ENCODE data around the gene PLXNA2. TPM values are rescaled to one million over a fixed set of nuclear protein-coding genes. Genes with fewer than 3 reads are reported as not detected.
A peak's percentile ranks its signal among the peaks of the same experiment; 100 is the strongest.

PLXNA2 gene
- total RNA-seq, 4 donors from 2014 or later: 17.2 to 29.7 (median 24.6) TPM

DNA sequence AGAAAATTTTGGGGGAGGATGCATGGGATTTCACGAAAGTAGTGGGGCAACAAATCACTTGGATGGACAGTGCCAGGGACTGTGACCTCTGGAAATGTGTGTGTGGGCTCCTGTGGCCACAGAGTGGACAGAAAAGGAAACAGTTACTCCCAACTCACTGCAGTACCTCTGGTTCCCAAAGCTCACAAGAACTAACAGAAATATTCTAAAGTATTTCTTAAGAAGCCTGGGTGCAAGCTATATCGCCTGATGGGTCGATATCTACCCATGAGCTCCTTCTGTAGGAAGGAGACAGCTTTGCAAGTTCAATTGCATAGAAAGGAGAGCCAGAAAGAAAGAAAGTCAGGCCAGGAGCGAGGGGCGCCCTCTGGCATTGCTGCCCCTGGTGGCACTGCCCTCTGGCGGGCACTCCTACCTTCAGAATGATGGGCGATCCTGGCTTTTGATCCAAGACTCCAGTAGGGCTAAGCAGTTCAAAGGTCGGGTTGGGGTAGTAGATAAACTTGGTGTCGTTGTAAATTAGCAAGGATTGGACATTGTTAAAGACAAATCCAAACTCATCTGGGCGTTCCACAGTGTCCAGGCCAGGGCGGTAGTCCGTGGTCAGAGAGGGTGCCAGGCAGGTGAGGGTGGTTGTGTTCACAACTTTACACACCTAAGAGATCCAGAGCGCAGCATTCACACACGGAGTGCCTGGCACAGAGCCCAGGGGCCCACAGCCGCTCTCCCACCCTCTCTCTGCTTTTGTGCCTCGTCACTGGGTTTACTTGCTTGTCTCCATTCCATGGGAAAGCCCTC lies 198.5 kb downstream of the PLXNA2 start:
- peak overlapping the region in 2 of 4 donors; percentile 53 to 88 for H3K27ac ChIP-seq

DNA sequence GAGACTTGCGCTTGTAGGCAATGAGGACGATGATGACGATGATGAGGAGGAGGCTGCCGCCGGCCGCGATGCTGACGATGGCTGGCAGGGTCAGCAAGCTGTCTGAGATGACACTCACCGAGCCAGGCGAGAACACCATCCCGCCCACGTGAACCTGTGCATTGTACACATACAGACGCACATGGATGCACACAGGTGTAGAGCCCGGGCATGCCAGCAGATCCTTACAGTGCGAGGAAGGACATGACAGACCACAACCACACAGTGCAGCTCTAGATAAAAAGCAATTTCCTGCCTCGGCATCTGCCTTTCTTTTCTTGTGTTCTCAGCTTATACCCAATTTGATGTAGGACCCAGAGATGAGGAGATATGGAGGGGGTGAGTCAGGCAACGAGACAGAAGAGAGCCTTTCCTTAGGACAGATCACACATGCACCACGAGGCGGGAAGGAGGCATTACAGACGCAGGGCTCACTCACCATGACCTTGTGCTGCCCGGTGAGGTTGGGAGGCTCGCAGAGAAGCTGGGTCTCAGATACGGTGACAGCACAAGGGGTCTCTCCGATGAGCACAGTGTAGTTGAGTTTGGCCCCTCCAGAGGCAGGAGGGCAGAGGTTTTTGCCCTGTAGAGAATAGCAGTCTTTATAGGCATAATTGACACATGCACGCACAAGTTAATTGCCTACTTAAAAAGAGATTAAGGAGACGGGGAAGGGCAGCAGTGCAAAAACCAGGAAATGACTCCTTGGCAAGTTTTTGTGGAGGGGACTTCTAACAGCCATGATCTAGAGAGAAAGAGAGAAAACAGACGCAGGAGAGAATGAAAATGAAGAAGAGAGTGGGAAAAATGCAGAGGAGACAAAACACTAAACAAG lies 199.4 kb downstream of the PLXNA2 start:
- H3K36me3 ChIP-seq: peaks cover 0 to 40% (median 0%) of the 10 kb centered on the region in 3 donors
- 85 to 88% methylated on average over 27 of the region's 27 CpGs for WGBS, 2 donors
- DNase-seq (ENCODE audit: low spot score in 2 of 2): no peak

More for the DNA sequence above, 198.5 kb downstream of the PLXNA2 start:
- peaks cover 2 to 41% (median 27%) of the 10 kb centered on the region in 4 donors for H3K4me1 ChIP-seq
- TF ChIP-seq EP300 (IDR thresholded peaks at IDR 0.05): no peak
- TF ChIP-seq, protein P1, sequence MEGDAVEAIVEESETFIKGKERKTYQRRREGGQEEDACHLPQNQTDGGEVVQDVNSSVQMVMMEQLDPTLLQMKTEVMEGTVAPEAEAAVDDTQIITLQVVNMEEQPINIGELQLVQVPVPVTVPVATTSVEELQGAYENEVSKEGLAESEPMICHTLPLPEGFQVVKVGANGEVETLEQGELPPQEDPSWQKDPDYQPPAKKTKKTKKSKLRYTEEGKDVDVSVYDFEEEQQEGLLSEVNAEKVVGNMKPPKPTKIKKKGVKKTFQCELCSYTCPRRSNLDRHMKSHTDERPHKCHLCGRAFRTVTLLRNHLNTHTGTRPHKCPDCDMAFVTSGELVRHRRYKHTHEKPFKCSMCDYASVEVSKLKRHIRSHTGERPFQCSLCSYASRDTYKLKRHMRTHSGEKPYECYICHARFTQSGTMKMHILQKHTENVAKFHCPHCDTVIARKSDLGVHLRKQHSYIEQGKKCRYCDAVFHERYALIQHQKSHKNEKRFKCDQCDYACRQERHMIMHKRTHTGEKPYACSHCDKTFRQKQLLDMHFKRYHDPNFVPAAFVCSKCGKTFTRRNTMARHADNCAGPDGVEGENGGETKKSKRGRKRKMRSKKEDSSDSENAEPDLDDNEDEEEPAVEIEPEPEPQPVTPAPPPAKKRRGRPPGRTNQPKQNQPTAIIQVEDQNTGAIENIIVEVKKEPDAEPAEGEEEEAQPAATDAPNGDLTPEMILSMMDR (IDR thresholded peaks at IDR 0.05): peak in 4 of 5 experiments; percentile 12 to 24 (median 15)
- no peaks in the 10 kb centered on the region for H3K27me3 ChIP-seq
- no peak for DNase-seq (ENCODE audit: low spot score in 2 of 2)
- peaks cover 0 to 39% (median 0%) of the 10 kb centered on the region in 3 donors for H3K36me3 ChIP-seq
- no peaks in the 10 kb centered on the region for H3K9me3 ChIP-seq
- no peak overlapping the region for H3K4me3 ChIP-seq
- WGBS, 2 donors: 69 to 75% methylated on average over 16 of the region's 16 CpGs

DNA sequence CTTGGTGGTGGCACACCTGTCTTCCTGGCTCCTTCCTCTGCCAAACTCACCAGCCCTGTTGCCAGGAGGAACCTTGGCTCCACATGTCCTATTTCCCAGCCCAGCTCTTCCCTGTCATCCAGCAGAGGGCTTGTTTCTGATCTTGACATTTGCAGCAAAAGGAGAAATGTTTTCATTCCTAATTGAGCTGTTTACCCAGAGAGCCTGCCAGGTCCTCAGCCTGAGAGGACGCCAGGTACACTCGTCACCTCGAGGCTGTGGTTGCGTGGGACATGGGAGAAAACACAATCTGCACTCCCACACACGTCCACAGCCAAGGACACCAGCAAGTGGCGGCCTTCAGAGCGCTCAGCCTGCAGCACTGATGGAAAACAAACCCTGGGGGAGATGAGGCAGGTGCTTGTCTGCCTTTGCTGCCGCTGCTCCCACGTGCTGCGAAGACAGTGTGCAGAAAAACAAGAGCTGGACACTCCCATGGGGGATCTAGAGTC lies 200.4 kb downstream of the PLXNA2 start:
- Histone ChIP-seq H3K4me3 (no peak overlapping the region), H3K9me3 (no peaks in the 10 kb centered on the region), H3K36me3 (peaks cover 0 to 51% (median 0%) of the 10 kb centered on the region in 3 donors), H3K4me1 (peaks cover 2 to 37% (median 27%) of the 10 kb centered on the region in 4 donors), H3K27ac (no peak overlapping the region), H3K27me3 (no peaks in the 10 kb centered on the region)
- WGBS, 2 donors: 79 to 83% methylated on average over 10 of the region's 10 CpGs
- TF ChIP-seq, protein P1 (IDR thresholded peaks at IDR 0.05): no peak
- TF ChIP-seq POLR2A (IDR thresholded peaks at IDR 0.05): no peak
- TF ChIP-seq EP300 (IDR thresholded peaks at IDR 0.05): no peak
- no peak for DNase-seq (ENCODE audit: low spot score in 2 of 2)

More for the DNA sequence above, 199.4 kb downstream of the PLXNA2 start:
- Histone ChIP-seq H3K4me1 (peaks cover 2 to 41% (median 27%) of the 10 kb centered on the region in 4 donors), H3K27me3 (no peaks in the 10 kb centered on the region), H3K4me3 (no peak overlapping the region), H3K9me3 (no peaks in the 10 kb centered on the region), H3K27ac (no peak overlapping the region)
- TF ChIP-seq POLR2A (IDR thresholded peaks at IDR 0.05) (no peak), EP300 (IDR thresholded peaks at IDR 0.05) (no peak)
- TF ChIP-seq, protein P1 (IDR thresholded peaks at IDR 0.05): no peak

DNA sequence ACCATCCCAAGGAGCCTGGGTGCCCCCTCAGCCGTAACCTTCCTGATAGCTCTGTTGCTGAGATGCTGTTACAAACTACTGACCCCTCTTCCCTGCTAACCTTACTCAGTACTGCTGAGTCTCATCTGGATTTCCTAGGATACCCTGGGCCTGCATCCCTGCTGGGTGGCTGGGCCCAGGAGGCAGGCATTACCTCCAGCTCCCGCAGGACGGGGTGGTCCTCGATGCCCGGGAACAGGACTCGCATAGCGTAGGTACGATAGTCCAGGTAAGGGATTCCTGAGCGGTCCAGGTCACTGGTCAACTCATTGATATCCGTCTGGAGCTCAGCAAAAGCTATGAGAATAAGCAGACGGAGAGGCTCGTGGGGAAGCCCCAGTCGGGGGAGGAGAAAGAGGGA lies 201.3 kb downstream of the PLXNA2 start:
- H3K4me1 ChIP-seq: peaks cover 2 to 28% (median 21%) of the 10 kb centered on the region in 4 donors

More for the DNA sequence above, 201.3 kb downstream of the PLXNA2 start:
- Histone ChIP-seq H3K9me3 (no peaks in the 10 kb centered on the region), H3K36me3 (peaks cover 0 to 60% (median 0%) of the 10 kb centered on the region in 3 donors), H3K4me3 (no peak overlapping the region), H3K27ac (no peak overlapping the region), H3K27me3 (no peaks in the 10 kb centered on the region)
- TF ChIP-seq, protein P1 (IDR thresholded peaks at IDR 0.05): no peak
- no peak for TF ChIP-seq EP300 (IDR thresholded peaks at IDR 0.05)
- TF ChIP-seq POLR2A (IDR thresholded peaks at IDR 0.05): no peak
- WGBS, 2 donors: 94 to 95% methylated on average over 13 of the region's 13 CpGs
- DNase-seq (ENCODE audit: low spot score in 2 of 2): no peak
